H1 (cell line): Measurements from ENCODE around the gene ICA1. TPM values are rescaled to one million over a fixed set of nuclear protein-coding genes. Genes with fewer than 3 reads are reported as not detected.

Source experiments
- BCL11A ChIP-seq, 2 experiments: IDR thresholded peaks; one replicate each; pipeline ENCODE4 v1.6.1; 2011; ENCODE audit warnings: low read depth in 2 of 2, low read length in 2 of 2, mild to moderate bottlenecking in 2 of 2
- CHD1 ChIP-seq: IDR thresholded peaks from 2 replicates; pipeline ENCODE4 v1.6.1; 2012; ENCODE audit warnings: low read depth, low read length, improper control_type of control experiment
- GTF2F1 ChIP-seq: IDR thresholded peaks from 2 replicates; pipeline ENCODE4 v1.6.1; 2012; ENCODE audit warnings: low read depth, low read length, improper control_type of control experiment, borderline replicate concordance
- JUN ChIP-seq: IDR thresholded peaks from 2 replicates; pipeline ENCODE4 v1.6.1; 2011; ENCODE audit warnings: low read depth, mild to moderate bottlenecking, improper control_type of control experiment, low read length
- KDM5A ChIP-seq: fragments of 200-600 bp; IDR thresholded peaks from 2 replicates; pipeline ENCODE4 v1.7.1; 2012; ENCODE audit warnings: mild to moderate bottlenecking, low read length, inconsistent platforms, mixed read lengths
- POU5F1 ChIP-seq: IDR thresholded peaks from 2 replicates; pipeline ENCODE4 v1.6.1; 2011; ENCODE audit warnings: low read depth, mild to moderate bottlenecking, low read length, moderate library complexity
- YY1 ChIP-seq: IDR thresholded peaks from 2 replicates; pipeline ENCODE4 v1.6.1; 2011; ENCODE audit warnings: low read depth, mild to moderate bottlenecking, low read length
- polyA plus RNA-seq, 7 experiments: library from polyadenylated mRNA; depleted of rRNA in 3 of 7; stranded (reverse) in 5 of 7; unstranded in 2 of 7; fragments of >200 nt in 5 of 7; fragments of 200-250 nt in 2 of 7; gene quantifications; 1 replicate in 5 of 7; 2 replicates in 1 of 7; 4 replicates in 1 of 7; pipeline versions ENCODE4 v1.2.1 to v1.2.3, GENCODE V29; 2011 to 2013; ENCODE audit warnings: missing spikeins in 2 of 7, mixed read lengths in 2 of 7
- total RNA-seq: library from RNA; stranded (reverse); fragmentation: NEBNext Ultra II Directional; extraction: Animal tissue kit (Norgen Biotek cat#: 25700); gene quantifications from 2 replicates; pipeline ENCODE4 v1.2.1, GENCODE V29; 2021

ICA1 gene
- total and polyA plus RNA-seq, 2 of the 8 experiments (the other 6 are each of a cell fraction or from before 2014, with no cell fraction given), result 14.9 to 37.1 TPM

- TF ChIP-seq GTF2F1 (no peak), BCL11A (IDR thresholded peaks at IDR 0.05; ENCODE audit: low read depth in 2 of 2, low read length in 2 of 2) (no peak), YY1 (no peak), KDM5A (no peak), CHD1 (no peak), POU5F1 (no peak), JUN (no peak)
These were observed 29.6 kb upstream of the ICA1 start (continued) for GRCh38 chr7:8291397-8292141.
